GM18520 (cell line): ENCODE results near the gene SEMA6B.
"Not testable (repeated sequence)": the region's sequence is repeated elsewhere in the genome, so short reads cannot be mapped to it uniquely, and the experiment has no call there.

Experiments used
- ATAC-seq: cut with Tn5 transposase; IDR thresholded peaks from one replicate; pipeline ENCODE4 v1.9.1; 2021; ENCODE audit not compliant: unreplicated experiment

Gene SEMA6B

DNA sequence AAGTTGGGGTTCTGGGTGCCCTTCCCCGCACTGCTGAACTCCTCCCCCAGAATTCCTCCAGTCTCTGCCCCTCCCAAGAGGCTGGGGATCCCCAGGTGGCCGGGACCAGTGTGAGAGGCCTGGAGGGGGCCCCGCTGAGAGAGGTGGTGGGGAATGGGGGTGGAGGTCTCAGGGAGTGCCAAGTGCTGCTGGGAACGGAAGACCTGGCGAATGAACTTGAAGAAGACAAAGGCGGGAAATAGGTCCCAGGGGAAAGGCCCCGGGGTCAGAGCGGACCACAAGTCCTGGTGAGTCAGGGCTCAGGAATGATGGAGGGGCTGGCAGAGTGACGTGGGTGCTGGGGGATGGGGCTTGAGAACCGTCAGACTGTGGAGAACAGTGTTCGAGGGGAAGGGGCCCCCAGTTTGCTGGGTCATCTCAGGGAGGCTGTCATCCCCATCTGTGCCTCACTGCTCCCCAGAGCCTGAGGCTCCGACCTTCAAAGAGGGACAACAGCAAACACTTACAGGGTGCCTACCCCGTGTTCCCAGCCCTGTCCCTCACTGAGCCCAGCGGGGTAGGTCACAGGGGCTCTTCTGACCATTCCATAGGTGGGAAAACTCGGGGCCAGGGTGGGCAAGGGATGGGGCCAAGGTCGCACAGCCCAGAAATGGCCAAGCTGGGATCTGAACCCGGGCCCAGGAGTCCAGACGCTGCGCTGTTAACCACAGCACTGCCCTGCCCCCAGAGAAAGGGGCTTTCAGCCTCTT lies 16.0 kb upstream of the SEMA6B start:
- ATAC-seq = no peak

DNA sequence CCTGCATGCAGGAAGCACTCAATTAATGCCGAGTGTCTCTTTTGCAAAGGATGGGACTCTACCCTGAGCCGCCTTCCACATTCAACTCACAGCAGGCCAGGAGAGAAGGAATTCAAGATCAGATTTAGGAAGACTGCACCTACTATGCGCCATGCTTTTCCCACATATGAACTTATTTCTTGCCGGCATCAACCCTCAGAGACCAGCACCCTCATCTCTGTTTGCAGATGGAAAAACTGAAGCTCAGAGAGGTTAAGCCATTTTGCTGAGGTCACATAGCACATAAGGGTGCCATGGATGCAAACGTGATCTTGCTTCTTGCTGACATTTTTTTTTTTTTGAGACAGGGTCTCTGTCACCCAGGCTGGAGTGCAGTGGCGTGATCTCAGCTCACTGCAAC lies 14.2 kb upstream of the SEMA6B start:
- ATAC-seq = no peak

DNA sequence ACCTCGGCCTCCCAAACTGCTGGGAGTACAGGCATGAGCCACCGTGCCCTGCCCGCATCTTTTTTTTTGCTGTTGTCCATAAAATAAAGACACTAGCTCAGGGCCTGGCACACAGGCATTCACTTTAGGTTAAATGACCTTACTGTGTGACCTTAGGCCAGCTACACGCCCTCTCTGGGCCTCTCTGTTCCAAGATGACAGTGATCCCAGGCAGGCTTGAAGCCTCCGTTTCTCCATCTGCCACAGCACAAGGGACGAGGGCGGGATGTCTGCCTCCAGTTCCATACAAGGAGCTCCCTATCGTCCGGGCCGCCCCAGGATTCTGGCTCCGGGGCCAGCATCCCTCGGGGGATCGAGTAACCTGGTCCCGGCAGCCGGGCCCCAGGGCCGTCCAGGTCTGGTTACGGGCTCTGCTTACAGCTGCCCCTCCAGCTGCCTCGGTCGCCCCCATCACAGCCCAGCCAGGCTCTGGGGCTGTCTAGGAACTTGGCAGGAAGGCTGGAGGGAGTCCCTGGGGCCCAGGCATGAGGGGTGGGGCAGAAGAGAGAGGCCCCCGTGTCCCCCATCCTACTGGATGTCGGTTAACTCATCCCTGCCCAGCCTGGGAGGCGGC lies 11.9 kb upstream of the SEMA6B start:
- ATAC-seq = no peak

DNA sequence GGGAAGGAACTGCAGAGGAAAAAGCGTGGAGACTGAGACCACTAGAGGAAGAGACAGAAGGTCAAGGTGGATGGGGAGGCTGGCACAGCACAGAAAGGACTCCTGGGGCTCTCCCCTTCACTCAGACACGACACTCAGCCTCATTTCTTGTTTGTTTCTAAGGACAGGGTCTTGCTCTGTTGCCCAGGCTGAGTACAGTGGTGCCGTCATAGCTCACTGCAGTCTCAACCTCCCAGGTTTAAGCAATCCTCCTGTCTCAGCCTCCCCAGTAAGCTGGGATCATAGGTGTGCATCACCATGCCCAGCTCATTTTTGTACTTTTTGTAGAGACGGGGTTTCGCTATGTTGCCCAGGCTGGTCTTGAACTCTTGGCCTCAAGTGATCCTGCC lies 11.4 kb upstream of the SEMA6B start:
- ATAC-seq = no peak

DNA sequence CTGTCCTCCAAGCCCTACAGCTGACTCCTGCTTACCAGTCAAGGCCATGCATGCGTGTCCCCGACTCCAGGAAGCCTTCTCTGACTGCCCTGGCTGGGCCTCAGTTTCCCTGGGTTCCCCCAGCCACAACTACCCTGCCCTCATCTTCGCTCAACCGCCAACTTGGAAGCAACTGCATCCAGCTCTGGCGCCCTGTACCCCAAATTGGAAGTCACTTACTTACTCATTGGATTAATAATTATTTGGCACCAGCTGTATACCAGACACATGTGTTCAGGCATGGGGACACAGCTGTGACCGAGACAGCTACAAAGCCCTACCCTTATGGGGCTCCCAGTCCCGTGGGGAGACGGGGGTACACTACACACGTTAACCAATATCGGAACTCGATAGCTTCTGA lies 10.9 kb upstream of the SEMA6B start:
- no peak for ATAC-seq

DNA sequence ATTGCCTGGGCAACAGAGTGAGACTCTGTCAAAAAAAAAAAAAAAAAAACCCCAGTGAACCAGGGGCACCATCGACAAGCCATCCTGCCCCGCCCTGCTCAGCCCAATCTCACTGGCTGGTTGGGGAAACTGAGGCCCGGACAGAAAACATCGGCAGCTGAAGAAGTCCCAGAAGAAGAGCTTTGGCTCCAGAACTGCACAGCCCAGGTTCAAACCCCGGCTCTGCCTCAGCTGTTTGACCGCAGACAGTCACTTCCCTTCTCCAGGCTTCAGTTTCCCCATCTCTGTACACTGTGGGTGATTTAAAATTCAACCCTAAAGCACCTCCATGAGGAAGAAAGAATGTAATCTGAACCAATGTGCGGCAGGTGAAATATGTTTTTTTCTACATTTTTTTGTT lies 9.4 kb upstream of the SEMA6B start:
- no peak for ATAC-seq

DNA sequence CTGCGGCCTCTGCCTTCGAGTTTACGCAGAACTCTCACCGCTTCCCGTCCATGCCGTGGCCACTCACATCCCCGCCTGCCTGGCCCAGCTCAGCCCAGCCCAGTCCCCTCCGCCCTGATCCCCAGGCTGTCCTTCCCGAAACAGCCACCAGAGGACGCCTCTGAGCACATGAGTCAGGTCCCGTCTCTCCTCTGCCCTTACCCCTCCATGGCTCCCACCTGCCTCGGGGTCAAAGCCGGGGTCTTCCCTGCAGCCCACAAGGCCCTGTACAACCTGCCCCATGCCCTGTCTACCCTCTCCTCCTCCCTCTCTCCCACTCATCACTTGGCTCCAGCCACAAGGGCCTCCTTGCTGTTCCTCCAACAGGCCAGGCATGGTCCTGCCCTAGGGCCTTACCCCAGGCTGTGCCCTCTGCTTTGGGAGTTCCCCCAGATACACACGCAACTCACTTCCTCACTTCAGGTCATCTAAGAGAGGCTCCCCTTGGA lies 8.1 kb upstream of the SEMA6B start:
- ATAC-seq = no peak

DNA sequence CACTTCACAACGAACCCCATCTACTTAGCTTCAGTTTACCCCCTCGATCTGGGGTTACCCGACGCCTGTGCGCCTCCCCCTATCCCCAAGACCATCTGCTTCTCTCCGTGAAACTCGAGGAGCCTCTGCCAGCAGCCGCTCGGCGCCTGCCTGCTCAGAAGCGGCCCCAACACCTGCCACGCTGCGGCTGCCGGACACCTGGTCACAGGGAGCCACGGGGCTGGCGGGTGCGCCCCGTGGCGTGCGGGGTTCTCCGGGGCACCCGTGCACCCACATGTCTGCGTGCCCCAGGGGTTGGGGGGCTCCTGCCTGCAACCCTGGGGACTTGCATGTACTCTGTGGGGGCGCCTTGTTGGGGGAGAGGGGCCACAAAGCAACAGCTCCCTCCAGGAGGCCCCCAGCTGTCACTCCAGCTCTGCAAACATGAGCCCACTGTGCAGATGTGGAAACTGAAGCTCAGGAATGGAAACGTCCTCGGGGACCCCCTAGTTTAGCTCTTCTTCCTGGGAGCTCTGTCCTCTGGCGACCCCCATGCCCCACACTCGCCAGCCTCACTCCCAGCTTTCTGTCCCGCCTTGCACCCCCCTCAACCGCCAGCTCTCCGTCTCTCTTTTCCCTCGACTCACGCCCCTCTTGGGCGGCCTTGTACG lies 7.0 kb upstream of the SEMA6B start:
- no peak for ATAC-seq

DNA sequence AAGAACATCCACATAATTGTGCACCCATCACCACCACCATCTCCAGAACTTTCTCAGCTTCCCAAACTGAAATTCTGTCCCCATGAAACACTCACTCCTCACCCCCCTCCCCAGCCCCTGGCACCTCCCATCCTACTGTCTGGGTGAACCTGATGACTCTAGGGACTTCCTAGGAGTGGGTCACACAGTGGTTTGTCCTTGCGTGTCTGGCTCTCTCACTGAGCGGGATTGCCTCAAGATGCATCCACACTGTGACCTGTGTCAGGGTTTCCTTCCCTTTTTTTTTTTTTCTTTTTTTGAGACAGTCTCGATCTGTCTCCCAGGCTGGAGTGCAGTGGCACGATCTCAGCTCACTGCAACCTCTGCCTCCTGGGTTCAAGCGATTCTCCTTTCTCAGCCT lies 4.1 kb upstream of the SEMA6B start:
- not testable (repeated sequence) for ATAC-seq

DNA sequence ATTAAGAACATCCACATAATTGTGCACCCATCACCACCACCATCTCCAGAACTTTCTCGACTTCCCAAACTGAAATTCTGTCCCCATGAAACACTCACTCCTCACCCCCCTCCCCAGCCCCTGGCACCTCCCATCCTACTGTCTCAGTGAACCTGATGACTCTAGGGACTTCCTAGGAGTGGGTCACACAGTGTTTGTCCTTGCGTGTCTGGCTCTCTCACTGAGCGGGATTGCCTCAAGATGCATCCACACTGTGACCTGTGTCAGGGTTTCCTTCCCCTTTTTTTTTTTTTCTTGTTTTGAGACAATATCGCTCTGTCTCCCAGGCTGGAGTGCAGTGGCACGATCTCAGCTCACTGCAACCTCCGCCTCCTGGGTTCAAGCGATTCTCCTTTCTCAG lies 2.6 kb upstream of the SEMA6B start:
- ATAC-seq = not testable (repeated sequence)

DNA sequence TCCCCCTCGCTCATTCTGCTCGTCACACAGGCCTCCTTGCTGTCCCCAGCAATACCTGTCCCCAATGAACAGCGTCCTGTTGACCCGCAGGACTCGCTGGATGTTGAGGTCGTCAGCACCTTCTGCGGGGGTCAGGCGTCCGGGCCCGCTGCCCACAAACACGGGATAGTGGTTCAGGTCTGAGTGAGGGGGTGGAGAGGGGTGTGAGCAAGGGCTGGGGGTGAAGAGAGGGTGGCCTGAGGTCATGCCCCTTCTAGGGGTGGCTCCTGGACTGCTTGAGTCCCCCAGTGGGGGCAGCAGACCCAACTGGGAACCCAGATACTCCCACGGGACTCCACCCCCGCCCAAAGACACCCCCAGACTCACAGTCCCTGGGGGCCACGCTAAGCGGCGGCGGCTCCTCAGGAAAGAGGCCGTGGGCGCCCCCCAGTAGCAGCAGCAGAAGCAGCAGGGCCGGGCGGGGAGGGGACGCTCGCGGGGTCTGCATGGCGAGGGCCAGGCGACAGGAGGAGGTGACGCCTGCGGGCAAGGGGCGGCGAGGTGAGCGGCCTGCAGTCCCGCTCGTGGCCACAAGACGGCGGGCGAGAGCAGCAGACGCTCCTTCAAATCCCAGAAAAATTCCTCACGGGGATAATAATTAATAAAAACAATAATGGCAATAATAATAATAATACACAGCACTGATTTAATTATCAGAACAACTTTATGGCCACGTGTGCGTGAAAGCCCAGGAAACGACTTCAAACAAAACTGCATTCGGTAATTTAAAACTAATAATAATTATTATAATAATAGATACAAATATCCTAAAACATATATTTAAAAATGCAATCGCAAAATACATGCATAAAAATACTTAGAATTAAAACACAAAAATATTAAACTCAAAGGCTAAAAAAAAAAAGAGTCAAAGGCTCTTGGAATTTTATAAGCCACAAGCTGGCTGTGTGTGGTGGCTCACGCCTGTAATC lies 1.2 kb downstream of the SEMA6B start:
- ATAC-seq = no peak

DNA sequence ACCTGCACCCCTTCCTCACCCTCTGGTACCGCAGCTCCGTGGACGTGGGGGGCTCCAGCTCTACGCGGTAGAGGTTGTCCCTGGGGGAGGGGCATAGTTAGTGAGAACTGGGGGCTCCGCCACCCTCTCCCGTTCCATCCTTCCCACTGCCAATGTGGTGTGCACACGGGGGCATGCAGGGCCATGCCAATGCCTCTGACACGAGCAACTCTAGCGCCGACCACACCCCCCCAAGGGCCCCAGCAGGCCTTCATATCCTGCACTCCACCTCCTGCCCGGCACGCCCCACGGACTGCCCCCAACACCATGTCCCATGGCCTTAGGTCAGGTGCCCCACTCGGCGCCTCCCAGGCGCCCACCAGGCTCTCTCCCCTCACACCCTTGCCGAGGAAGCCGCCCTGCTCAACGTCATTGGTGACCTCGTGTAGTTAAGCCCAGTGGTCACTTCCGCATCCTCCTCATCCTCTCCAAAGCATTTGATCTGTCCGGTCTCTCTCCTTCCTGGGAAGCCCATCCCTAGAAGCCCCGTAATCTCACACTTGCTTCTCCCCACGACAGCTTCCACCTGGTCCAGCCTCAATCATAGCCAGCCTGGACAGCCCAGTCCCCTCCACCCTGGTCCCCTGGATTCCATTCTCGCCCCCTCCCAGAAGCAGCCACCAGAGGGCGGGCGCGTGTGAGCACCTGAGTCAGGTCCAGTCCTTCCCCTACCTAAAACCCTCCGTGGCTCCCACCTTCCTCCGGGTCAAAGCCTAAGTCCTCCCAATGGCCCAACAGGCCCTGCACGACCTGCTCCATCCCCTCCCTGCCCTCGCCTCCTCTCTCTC lies 2.1 kb downstream of the SEMA6B start:
- ATAC-seq = no peak

DNA sequence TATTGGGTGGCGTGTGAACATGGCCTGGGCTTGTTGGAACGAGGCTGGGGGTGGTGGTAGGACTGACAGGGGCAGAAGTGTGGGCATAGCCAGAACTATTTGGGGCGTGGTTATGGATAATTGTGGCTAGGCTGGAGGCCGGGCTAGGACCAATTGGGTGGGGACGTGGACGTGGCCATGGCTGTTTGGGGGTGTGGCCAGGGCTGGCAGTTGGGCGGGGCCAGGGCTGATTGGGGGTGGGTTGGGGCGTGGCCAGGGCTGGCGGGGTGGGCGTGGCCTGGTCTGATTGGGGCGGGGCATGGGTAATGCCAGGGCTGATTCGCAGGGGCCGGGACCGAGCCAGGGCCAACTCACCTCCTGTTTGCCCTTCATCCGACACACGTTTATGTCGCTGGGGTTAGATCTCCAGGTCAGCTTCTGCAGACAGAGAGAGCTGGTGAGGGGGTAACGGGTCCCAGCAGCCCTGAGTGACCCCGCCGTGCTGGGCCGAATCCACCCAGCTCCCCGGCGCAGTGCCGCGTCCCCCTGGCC lies 2.8 kb downstream of the SEMA6B start:
- no peak for ATAC-seq

DNA sequence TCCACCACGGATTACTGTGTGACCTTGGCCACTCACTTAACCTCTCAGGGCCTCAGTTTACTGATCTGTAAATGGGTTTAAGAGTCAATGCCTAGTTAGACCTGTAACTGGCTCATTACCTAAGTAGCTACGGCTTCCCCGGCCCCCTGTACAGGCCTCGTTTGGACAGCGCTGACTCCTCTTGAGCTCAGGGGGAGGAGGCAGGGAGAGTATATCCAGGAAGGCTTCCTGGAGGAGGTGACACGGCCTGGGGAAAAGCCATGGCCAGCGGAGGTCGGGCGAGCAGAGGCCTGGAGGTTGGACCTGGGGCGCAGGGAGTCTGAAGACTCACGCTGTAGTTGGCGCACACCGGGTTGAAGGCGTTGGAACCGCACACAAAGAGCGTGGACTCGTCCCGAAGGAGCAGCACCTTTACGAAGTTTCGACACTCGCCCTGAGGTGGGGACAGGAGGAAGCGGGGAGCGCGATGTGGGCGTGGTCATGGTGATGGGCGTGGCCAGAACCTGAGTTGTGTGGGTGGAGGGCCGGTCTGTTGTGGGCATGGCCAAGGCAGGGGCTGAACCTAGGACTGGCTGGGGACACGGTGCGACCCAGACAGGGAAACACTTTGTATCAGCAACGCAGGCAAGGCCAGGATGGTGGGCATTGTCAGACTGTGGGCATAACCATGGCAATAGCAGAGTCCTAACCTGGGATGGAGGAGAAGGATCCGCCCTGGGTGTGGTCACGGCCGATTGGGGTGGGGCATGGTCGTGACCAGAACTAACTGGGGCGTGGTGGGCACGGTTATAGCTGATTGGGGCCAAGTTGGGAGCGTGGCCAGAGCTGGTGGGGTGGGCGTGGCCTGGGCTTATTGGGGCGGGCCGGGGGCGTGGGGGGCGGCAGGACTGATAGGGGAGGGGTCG lies 3.6 kb downstream of the SEMA6B start:
- ATAC-seq = no peak

DNA sequence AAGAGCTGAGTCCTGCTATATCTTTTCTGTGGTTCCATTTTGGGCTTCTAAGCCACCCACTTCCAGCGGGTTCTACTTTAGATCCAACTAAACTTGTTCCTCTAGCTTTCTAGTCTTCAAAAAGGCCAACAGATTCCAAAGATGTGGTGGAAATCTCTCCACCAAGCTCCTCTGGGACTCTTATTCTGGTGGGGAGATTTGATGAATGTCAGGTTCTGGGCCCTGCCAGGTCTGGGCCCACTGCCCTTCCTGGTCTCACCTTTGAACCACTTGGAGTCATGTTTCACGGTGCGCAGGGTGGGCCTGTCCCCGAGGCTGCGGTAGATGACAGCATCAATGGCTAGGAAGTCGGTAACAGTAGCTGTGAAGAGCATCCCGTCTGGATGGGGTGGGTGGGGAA lies 4.8 kb downstream of the SEMA6B start:
- no peak for ATAC-seq

DNA sequence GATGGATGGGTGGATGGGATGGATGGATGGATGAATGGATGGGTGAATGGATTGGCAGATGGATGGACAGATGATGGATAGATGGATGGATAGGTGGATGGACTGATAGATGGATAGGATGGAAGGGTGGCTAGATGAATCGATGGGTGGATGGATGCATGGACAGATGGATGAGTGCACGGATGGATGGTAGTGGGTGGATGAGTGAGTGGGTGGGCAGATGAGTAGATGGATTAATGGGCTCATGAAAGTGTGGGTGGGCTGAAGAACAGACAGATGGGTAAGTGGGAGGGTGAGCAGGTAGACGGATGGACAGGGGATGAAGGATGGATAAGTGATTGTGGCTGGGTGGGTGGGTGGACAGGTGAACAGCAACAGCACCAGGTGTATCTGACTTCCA lies 5.7 kb downstream of the SEMA6B start:
- ATAC-seq = no peak

DNA sequence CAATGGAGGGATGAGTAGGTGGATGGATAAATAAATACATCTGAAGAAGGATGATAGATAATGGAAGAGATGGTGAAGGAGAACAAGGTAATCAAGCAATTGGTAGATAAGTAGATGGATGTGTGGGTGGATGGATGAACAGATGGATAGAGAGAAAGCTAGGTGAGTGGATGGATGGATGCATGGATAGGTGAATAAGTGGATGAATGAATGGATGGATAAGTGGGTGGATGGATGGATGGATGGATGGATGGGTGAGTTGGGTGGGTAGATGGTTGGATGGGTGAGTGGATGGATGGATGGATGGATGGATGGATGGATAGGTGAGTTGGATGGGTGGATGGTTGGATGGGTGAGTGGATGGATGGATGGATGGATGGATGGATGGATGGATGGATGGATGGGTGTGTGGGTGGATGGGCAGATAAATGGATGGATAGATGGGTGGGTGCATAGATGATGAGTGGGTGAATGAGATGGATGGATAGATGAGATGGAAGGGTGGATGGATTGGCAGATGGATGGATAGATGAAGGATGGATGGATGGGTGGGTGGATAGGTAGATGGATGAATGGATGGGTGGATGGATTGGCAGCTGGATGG lies 6.3 kb downstream of the SEMA6B start:
- no peak for ATAC-seq

DNA sequence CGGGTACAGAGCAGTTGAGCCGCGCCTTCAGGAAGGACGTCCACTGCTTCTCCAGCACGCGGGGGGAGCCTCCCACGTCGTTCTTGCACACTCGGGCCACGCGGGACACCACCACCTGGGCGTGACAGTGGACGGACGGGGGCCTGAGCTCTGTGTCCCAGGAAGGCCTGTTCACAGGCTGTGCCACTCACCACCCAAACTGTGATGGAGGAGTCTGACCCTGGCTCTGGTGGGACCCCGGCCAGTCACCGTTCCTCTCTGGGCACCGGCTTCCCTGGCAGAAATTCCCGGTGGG lies 7.0 kb downstream of the SEMA6B start:
- no peak for ATAC-seq
